Measurements from ENCODE around the gene DDX23. TPM values are rescaled to one million over a fixed set of nuclear protein-coding genes. Genes with fewer than 3 reads are reported as not detected.

Gene DDX23
- total RNA-seq, 1 experiment from 2014 or later, result 107 TPM

GRCh38 chr12:48832321-48833060 is 19.5 kb downstream of the DDX23 start (continued):
- TF ChIP-seq PRDM15 (CRISPR knock-in tag; IDR thresholded peaks at IDR 0.05), result no peak
- TF ChIP-seq FOXK1 (CRISPR knock-in tag; IDR thresholded peaks at IDR 0.05), result no peak
- no peak for TF ChIP-seq AFF4 (CRISPR knock-in tag; IDR thresholded peaks at IDR 0.05; ENCODE audit: borderline replicate concordance)
- no peak for TF ChIP-seq TP53 (CRISPR knock-in tag; IDR thresholded peaks at IDR 0.05)
- no peak for TF ChIP-seq NR2C2 (CRISPR knock-in tag; IDR thresholded peaks at IDR 0.05)
- TF ChIP-seq ZSCAN18 (CRISPR knock-in tag; IDR thresholded peaks at IDR 0.05), result no peak
- TF ChIP-seq MYBL2 (CRISPR knock-in tag; IDR thresholded peaks at IDR 0.05), result no peak
- no peak for TF ChIP-seq ZNF317 (CRISPR knock-in tag; IDR thresholded peaks at IDR 0.05; ENCODE audit: borderline replicate concordance, low read depth)

- no peak overlapping the region for H3K4me3 Mint-ChIP-seq
- DNase-seq (ENCODE audit: low spot score), result no peak
- ChIA-PET CTCF (interaction anchor here (1.2 kb wide), 2 partner anchors 16 to 60 kb away, joined by 4 to 5 read pairs; no protein-coding TSS in a partner anchor), POLR2A (interaction anchor here (0.5 kb wide), 1 partner anchor 78 kb away, joined by 7 read pairs; no protein-coding TSS in a partner anchor)
- no peaks in the 10 kb centered on the region for H3K4me1 Mint-ChIP-seq
- H3K9me3 Mint-ChIP-seq, result no peaks in the 10 kb centered on the region
- no peaks in the 10 kb centered on the region for H3K27me3 Mint-ChIP-seq (ENCODE audit: low read depth)
- H3K36me3 Mint-ChIP-seq, result peaks cover 61% of the 10 kb centered on the region
- no peak for ATAC-seq
- no peak overlapping the region for H3K27ac Mint-ChIP-seq
- TF ChIP-seq ATF1 (CRISPR knock-in tag; IDR thresholded peaks at IDR 0.05), result no peak
- no peak for TF ChIP-seq SMAD3 (CRISPR knock-in tag; IDR thresholded peaks at IDR 0.05; ENCODE audit: borderline replicate concordance)
- TF ChIP-seq GTF2I (CRISPR knock-in tag; conservative IDR thresholded peaks at IDR 0.05), result no peak
- no peak for TF ChIP-seq ZNF281 (CRISPR knock-in tag; IDR thresholded peaks at IDR 0.05)
- TF ChIP-seq ZSCAN18 (CRISPR knock-in tag; IDR thresholded peaks at IDR 0.05), result no peak
- no peak for TF ChIP-seq ARID4B (CRISPR knock-in tag; IDR thresholded peaks at IDR 0.05; ENCODE audit: borderline replicate concordance)
- TF ChIP-seq, protein P1, sequence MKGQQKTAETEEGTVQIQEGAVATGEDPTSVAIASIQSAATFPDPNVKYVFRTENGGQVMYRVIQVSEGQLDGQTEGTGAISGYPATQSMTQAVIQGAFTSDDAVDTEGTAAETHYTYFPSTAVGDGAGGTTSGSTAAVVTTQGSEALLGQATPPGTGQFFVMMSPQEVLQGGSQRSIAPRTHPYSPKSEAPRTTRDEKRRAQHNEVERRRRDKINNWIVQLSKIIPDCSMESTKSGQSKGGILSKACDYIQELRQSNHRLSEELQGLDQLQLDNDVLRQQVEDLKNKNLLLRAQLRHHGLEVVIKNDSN (CRISPR knock-in tag; IDR thresholded peaks at IDR 0.05), result no peak
- no peak for TF ChIP-seq ELF4 (CRISPR knock-in tag; IDR thresholded peaks at IDR 0.05; ENCODE audit: low read depth)
- TF ChIP-seq PRRX2 (CRISPR knock-in tag; IDR thresholded peaks at IDR 0.05), result no peak
Observed at GRCh38 chr12:48831257-48831656, 20.7 kb downstream of the DDX23 start.

Measured in WTC11 (cell line).